ENCODE results near the gene C20orf144.
"Not testable (repeated sequence)": the region's sequence is repeated elsewhere in the genome, so short reads cannot be mapped to it uniquely, and the experiment has no call there.

Gene C20orf144

GRCh38 chr20:33698966-33699365 is 36.8 kb downstream of the C20orf144 start:
- DNase-seq: not testable (repeated sequence)

- DNase-seq: not testable (repeated sequence)
These were observed 38.7 kb downstream of the C20orf144 start for GRCh38 chr20:33700696-33701441.

GRCh38 chr20:33701629-33702450 is 39.7 kb downstream of the C20orf144 start:
- DNase-seq: no peak

DNA sequence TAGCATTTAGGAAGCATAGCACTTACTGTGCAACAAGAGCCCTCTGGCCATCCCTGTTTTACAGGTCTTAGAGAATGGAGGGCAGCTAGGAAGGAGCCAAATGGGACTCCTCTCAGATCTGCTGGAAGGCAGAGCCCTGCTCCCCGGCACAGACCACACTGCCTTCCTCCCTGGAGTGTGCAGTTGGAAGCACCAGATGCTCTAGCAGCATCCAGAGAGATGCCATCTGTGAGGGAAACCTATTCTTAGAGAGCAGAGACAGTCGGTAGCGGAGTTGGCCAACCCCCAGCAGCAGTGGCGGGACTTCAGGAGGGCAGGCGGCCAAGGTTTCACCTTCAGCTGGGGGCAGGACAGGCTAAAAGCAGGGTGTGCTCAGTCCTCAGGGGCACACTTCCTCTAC is 40.7 kb downstream of the C20orf144 start:
- DNase-seq: no peak

GRCh38 chr20:33703498-33704137 is 41.5 kb downstream of the C20orf144 start:
- no peak for DNase-seq

DNA sequence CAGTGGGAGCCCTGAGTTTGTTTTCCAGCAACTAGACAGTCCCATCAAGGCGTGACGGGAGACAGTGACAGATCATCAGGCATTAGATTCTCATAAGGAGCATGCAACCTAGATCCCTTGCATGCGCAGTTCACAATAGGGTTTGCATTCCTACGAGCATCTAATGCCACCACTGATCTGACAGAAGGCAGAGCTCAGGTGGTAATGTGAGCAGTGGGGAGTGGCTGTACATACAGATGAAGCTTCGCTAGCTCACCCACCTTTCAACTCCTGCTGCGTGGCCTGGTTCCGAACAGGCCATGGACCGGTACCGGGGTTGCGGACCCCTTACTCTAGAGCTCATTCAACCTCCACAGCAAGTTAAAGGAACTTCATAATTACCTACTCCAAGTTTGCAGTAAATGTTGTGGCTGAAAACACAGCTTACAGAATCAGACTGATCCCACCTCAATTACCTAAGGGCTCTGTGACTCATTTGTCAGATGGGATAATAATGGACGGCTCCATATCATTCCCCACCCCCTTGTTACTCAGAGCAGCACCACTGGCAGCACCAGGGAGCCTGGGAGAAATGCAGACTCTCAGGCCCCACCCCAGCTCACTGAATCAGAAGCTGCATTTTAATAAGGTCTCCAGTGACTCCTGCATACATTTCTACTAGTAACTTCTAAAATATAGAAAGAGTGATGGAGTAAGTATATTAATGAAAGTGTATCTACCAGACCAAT is 42.2 kb downstream of the C20orf144 start:
- DNase-seq: no peak

DNA sequence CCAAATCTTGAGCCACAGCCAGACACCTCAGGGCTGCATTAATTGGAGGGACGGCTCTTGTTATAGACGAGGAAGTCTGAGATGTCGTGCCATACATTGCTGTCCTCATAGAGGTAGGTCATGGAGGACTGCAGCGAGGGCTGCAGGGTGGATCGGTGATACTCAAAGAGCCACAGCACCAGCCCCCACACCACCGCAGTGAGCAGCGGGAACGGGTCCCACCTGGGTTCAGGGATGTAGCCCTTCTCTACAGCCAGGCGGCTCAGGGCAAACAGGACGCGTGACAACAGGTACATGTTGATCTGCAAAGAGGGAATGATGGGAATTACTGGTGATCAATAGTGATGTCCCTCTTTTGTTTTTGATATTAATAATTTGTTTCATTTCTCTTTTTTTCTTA is 45.5 kb downstream of the C20orf144 start:
- no peak for DNase-seq

DNA sequence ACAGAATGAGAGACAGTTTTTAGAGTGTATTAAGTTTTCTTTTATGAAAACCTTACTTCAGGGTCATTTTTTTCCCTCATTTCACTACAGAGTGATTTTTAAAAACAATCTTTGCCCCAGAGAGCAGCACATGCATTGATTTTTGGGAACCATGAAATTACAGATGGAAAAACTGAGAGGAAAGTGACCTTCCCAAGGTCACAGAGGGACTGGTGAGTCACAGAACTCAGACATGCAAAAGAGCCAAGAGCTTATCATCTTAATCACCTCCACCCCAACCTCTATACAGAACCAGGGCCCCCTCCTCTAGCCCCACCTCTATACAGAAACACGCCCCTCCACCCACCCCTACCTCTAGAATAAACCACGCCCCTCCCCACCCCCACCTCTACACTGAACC is 47.3 kb downstream of the C20orf144 start:
- no peak for DNase-seq

- DNase-seq: no peak
These were observed 47.9 kb downstream of the C20orf144 start for GRCh38 chr20:33709905-33710541.

GRCh38 chr20:33710681-33711445 is 48.7 kb downstream of the C20orf144 start:
- DNase-seq: no peak

DNA sequence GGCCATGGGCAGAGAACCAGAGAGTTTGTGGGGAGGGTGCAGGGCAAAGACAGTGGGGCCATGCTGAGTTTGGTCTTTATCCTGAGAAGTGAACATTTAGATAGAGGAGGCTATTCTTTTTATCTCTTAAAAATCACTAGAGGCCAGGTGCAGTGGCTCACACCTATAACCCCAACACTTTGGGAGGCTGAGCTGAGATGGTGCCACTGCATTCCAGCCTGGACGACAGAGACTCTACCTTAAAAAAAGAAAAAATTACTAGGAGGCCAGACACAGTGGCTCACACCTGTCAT is 49.3 kb downstream of the C20orf144 start:
- DNase-seq: no peak
